HG03095 (cell line): ENCODE measurements around the gene PKP1.

ENCODE experiments used
- ATAC-seq: cut with Tn5 transposase; IDR thresholded peaks from one replicate; pipeline ENCODE4 v1.9.1; 2021; ENCODE audit warnings: moderate library complexity; ENCODE audit not compliant: unreplicated experiment

PKP1 gene

GRCh38 chr1:201259476-201260235, 23.6 kb upstream of the PKP1 start:
- no peak for ATAC-seq

GRCh38 chr1:201260236-201260590, 23.1 kb upstream of the PKP1 start:
- ATAC-seq, result no peak

- no peak for ATAC-seq
Measured at GRCh38 chr1:201260648-201261311, 22.5 kb upstream of the PKP1 start.

GRCh38 chr1:201261771-201262547, 21.3 kb upstream of the PKP1 start:
- ATAC-seq, result no peak

- ATAC-seq, result no peak
Measured at GRCh38 chr1:201262963-201263608, 20.2 kb upstream of the PKP1 start.

- no peak for ATAC-seq
Measured at GRCh38 chr1:201264072-201264471, 19.2 kb upstream of the PKP1 start.

GRCh38 chr1:201264554-201264953, 18.8 kb upstream of the PKP1 start:
- ATAC-seq, result no peak

- no peak for ATAC-seq
Measured at GRCh38 chr1:201265756-201266155, 17.6 kb upstream of the PKP1 start.

- ATAC-seq, result no peak
Measured at GRCh38 chr1:201266276-201266675, 17.0 kb upstream of the PKP1 start.

- ATAC-seq, result no peak
Measured at GRCh38 chr1:201266774-201267173, 16.5 kb upstream of the PKP1 start.

GRCh38 chr1:201267481-201268229, 15.7 kb upstream of the PKP1 start:
- ATAC-seq, result no peak

GRCh38 chr1:201268604-201269151, 14.6 kb upstream of the PKP1 start:
- ATAC-seq, result no peak

- ATAC-seq, result no peak
Measured at GRCh38 chr1:201269281-201269680, 14.0 kb upstream of the PKP1 start.

- no peak for ATAC-seq
Measured at GRCh38 chr1:201269900-201270410, 13.4 kb upstream of the PKP1 start.

- no peak for ATAC-seq
Measured at GRCh38 chr1:201270616-201271390, 12.5 kb upstream of the PKP1 start.

- ATAC-seq, result no peak
Measured at GRCh38 chr1:201272799-201273198, 10.5 kb upstream of the PKP1 start.

- ATAC-seq, result no peak
Measured at GRCh38 chr1:201274616-201275252, 8.6 kb upstream of the PKP1 start.

- no peak for ATAC-seq
Measured at GRCh38 chr1:201275253-201275666, 8.0 kb upstream of the PKP1 start.

GRCh38 chr1:201276891-201277290, 6.4 kb upstream of the PKP1 start:
- ATAC-seq, result no peak
